ENCODE measurements around the gene RANBP3L. TPM values are rescaled to one million over a fixed set of nuclear protein-coding genes. Genes with fewer than 3 reads are reported as not detected.

RANBP3L gene
- total and polyA plus RNA-seq, 5 donors from 2014 or later, result not detected

DNA sequence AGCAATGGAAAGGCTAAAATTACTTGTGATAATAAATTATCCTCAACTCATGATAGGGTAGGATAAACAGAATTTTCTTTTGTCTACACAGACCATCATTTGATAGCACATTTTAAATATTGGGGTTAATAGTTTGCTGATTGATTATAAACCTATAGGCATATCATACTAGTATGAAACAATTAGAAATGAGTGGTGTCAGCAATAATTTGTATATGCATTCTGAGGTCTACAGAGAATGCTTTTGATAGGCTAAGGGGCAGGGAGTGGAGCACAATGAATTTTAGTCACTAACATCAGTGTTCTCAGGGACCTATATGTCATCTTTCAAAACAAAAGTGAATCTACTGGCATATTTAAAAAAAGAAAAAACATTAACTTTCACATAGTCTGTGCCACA is 32.2 kb downstream of the RANBP3L start:
- Mint-ChIP-seq H3K4me3 (no peak overlapping the region), H3K27me3 (peaks cover 24% of the 10 kb centered on the region), H3K27ac (no peak overlapping the region), H3K36me3 (no peaks in the 10 kb centered on the region), H3K4me1 (no peaks in the 10 kb centered on the region), H3K9me3 (peaks cover 0 to 1% (median 0%) of the 10 kb centered on the region in 7 donors)
- H3K36me3 ChIP-seq (ENCODE audit: control insufficient read depth, insufficient read depth, low read length), result no peaks in the 10 kb centered on the region
- DNase-seq (no peak), ATAC-seq (ENCODE audit: low read depth in 2 of 2) (no peak)
- H3K27me3 ChIP-seq (ENCODE audit: control insufficient read depth, insufficient read depth, low read length), result peaks cover 13% of the 10 kb centered on the region
- H3K4me1 ChIP-seq (ENCODE audit: control insufficient read depth, insufficient read depth, low read length, poor library complexity, severe bottlenecking), result no peaks in the 10 kb centered on the region
- no peak overlapping the region for H3K27ac ChIP-seq (ENCODE audit: insufficient read depth, low read length, poor library complexity, severe bottlenecking)
- H3K9me3 ChIP-seq (ENCODE audit: control insufficient read depth in 2 of 2, low read length in 2 of 2), result no peaks in the 10 kb centered on the region
- no peak overlapping the region for H3K4me3 ChIP-seq (ENCODE audit: low read depth, low read length)

DNA sequence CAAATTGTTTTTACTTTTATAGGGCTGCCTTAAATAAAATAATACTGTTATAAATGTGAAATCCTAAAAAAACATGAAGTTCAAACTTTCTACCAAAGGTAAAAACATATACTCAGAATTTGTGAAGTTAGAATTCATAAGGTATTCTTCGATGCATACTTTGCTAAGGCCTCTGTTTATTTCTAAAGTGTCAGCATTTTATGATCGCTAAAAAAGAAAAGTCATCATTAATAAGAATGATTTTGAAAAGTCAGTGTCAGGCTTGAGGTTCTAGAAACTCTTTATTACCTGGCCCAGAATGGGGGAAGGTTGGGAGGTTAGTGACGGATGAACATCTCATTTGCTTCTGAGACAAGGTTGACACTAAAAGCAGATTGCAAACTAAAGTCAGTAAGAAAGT is 33.8 kb downstream of the RANBP3L start:
- H3K9me3 Mint-ChIP-seq, result no peaks in the 10 kb centered on the region
- no peaks in the 10 kb centered on the region for H3K4me1 Mint-ChIP-seq
- Histone ChIP-seq H3K4me1 (ENCODE audit: control insufficient read depth, insufficient read depth, low read length, poor library complexity, severe bottlenecking) (no peaks in the 10 kb centered on the region), H3K36me3 (ENCODE audit: control insufficient read depth, insufficient read depth, low read length) (no peaks in the 10 kb centered on the region), H3K27me3 (ENCODE audit: control insufficient read depth, insufficient read depth, low read length) (peaks cover 8% of the 10 kb centered on the region), H3K27ac (ENCODE audit: insufficient read depth, low read length, poor library complexity, severe bottlenecking) (no peak overlapping the region), H3K4me3 (ENCODE audit: low read depth, low read length) (no peak overlapping the region), H3K9me3 (ENCODE audit: control insufficient read depth in 2 of 2, low read length in 2 of 2) (no peaks in the 10 kb centered on the region)
- H3K27me3 Mint-ChIP-seq, result peaks cover 14% of the 10 kb centered on the region
- H3K27ac Mint-ChIP-seq, result no peak overlapping the region
- H3K36me3 Mint-ChIP-seq, result no peaks in the 10 kb centered on the region
- no peak overlapping the region for H3K4me3 Mint-ChIP-seq
- ATAC-seq (ENCODE audit: low read depth in 2 of 2) (no peak), DNase-seq (no peak)

DNA sequence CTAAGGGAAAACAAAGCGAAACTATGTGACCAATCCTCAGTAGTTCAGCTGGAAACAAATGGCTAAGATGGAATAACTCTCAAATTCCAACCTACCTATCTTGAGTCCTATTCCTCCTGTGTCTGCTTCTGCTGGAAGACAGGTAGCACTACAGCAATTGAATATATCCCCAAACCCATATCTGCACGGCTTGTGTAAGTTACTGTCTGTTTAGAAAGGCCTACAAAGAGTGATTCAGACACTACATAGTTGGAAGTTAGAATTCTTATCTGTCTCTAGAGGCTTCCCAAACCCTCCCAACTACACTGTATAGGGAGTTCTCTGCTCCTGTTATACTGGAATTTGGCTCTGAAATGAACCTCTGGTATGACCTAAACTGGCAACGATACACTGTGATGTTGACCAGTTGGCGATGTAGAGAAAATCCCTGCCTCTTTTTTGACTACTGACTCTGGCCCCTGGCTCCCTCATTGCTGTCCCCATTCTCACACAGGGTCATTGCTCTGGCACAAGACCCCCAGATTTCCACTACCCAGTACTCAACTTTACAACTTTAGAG is 37.4 kb downstream of the RANBP3L start:
- no peaks in the 10 kb centered on the region for H3K27me3 Mint-ChIP-seq
- no peak overlapping the region for H3K4me3 Mint-ChIP-seq

DNA sequence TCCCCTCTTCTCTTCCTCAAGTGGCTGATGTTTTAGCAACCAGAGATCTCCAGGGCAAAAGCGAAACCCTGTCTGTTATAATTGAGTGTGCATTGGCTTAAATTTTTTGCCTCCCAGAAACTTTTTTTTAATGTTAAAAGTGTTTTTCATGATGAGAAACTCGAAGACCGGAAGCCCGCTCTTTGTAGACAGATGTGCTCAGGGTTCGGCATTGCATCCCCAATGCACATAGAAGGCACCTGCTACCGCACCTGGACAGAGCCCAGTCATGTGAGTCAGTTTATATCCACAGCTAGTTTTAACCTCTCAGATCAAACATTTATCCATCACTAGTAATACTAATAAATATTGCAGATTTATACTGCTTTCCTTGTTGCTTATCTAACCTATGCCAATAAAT is 40.5 kb downstream of the RANBP3L start:
- no peak overlapping the region for H3K27ac ChIP-seq (ENCODE audit: insufficient read depth, low read length, poor library complexity, severe bottlenecking)
- H3K27ac Mint-ChIP-seq, result no peak overlapping the region
- ATAC-seq (ENCODE audit: low read depth in 2 of 2), result no peak
- peaks cover 4% of the 10 kb centered on the region for H3K27me3 ChIP-seq (ENCODE audit: control insufficient read depth, insufficient read depth, low read length)
- H3K4me3 ChIP-seq (ENCODE audit: low read depth, low read length), result no peak overlapping the region
- H3K4me1 ChIP-seq (ENCODE audit: control insufficient read depth, insufficient read depth, low read length, poor library complexity, severe bottlenecking), result no peaks in the 10 kb centered on the region
- no peak overlapping the region for H3K4me3 Mint-ChIP-seq
- peaks cover 0 to 1% (median 0%) of the 10 kb centered on the region in 7 donors for H3K9me3 Mint-ChIP-seq
- H3K36me3 Mint-ChIP-seq, result no peaks in the 10 kb centered on the region
- no peak for DNase-seq
- peaks cover 11% of the 10 kb centered on the region for H3K27me3 Mint-ChIP-seq
- no peaks in the 10 kb centered on the region for H3K36me3 ChIP-seq (ENCODE audit: control insufficient read depth, insufficient read depth, low read length)
- H3K4me1 Mint-ChIP-seq, result no peaks in the 10 kb centered on the region
- no peaks in the 10 kb centered on the region for H3K9me3 ChIP-seq (ENCODE audit: control insufficient read depth in 2 of 2, low read length in 2 of 2)

More for the DNA sequence above, 37.4 kb downstream of the RANBP3L start:
- H3K36me3 Mint-ChIP-seq, result no peaks in the 10 kb centered on the region
- H3K9me3 ChIP-seq (ENCODE audit: control insufficient read depth in 2 of 2, low read length in 2 of 2), result no peaks in the 10 kb centered on the region
- no peak overlapping the region for H3K4me3 ChIP-seq (ENCODE audit: low read depth, low read length)
- peaks cover 6% of the 10 kb centered on the region for H3K27me3 ChIP-seq (ENCODE audit: control insufficient read depth, insufficient read depth, low read length)
- H3K4me1 ChIP-seq (ENCODE audit: control insufficient read depth, insufficient read depth, low read length, poor library complexity, severe bottlenecking), result no peaks in the 10 kb centered on the region
- H3K9me3 Mint-ChIP-seq, result peaks cover 0 to 1% (median 0%) of the 10 kb centered on the region in 7 donors
- no peak overlapping the region for H3K27ac ChIP-seq (ENCODE audit: insufficient read depth, low read length, poor library complexity, severe bottlenecking)
- H3K4me1 Mint-ChIP-seq, result no peaks in the 10 kb centered on the region
- ATAC-seq (ENCODE audit: low read depth in 2 of 2) (no peak), DNase-seq (no peak)
- H3K36me3 ChIP-seq (ENCODE audit: control insufficient read depth, insufficient read depth, low read length), result no peaks in the 10 kb centered on the region
- no peak overlapping the region for H3K27ac Mint-ChIP-seq

DNA sequence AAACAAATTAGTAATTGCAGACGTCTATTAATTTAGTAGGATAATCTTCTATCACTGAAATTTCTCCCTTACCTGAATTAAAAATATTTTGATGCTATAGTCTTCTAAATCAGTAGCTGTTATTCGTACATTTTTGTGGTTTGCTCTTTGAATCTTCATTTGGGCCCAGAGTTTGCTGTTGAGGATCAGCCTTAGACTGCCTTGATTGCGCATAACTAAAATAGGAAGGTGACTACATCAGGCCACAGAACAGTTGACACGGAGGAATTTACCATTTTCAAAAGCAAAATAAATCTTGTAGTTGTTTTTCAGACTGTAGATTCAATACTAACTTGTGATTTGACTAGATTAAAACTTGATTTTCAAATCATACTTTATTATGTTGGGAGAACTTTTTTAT is 48.1 kb downstream of the RANBP3L start:
- no peak for ATAC-seq (ENCODE audit: low read depth in 2 of 2)
- H3K27me3 Mint-ChIP-seq, result peaks cover 63% of the 10 kb centered on the region
- no peak overlapping the region for H3K4me3 Mint-ChIP-seq
- Histone ChIP-seq H3K9me3 (ENCODE audit: control insufficient read depth in 2 of 2, low read length in 2 of 2) (no peaks in the 10 kb centered on the region), H3K4me3 (ENCODE audit: low read depth, low read length) (no peak overlapping the region), H3K36me3 (ENCODE audit: control insufficient read depth, insufficient read depth, low read length) (no peaks in the 10 kb centered on the region), H3K4me1 (ENCODE audit: control insufficient read depth, insufficient read depth, low read length, poor library complexity, severe bottlenecking) (no peaks in the 10 kb centered on the region), H3K27ac (ENCODE audit: insufficient read depth, low read length, poor library complexity, severe bottlenecking) (no peak overlapping the region), H3K27me3 (ENCODE audit: control insufficient read depth, insufficient read depth, low read length) (peaks cover 20% of the 10 kb centered on the region)
- no peak for DNase-seq
- H3K4me1 Mint-ChIP-seq, result no peaks in the 10 kb centered on the region
- no peak overlapping the region for H3K27ac Mint-ChIP-seq
- peaks cover 0 to 1% (median 0%) of the 10 kb centered on the region in 7 donors for H3K9me3 Mint-ChIP-seq
- H3K36me3 Mint-ChIP-seq, result no peaks in the 10 kb centered on the region

DNA sequence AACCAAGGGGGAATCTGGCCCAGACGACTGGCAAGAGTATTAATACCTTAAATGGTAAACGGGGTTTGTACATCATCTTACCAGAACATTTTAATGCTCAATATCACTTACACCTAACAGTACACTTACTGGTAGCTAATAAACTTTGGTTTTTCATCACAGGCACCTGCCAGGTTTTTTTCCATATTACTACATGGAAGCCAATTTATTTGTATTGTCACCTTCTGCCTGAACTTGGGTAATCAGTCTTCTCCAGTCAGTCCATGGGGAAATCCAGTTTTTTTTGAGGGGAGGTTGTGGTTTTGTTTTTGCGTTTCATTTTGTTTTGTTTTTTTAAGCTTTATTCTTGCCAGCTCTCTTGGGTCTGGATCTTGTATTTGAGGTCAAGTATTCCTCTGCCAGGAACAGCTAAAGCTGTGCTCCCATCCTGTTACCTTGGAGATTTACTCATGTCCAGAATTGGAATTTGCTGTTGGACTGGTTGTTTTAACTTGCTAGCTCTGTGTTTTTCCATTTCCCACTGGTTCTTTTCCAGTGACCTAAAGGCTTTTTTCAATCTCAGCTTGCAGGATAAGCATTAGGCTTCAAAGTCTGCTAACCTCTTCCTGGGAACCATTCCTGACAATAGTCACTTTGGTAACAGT is 48.9 kb downstream of the RANBP3L start:
- no peaks in the 10 kb centered on the region for H3K4me1 Mint-ChIP-seq
- no peak overlapping the region for H3K4me3 Mint-ChIP-seq
- Histone ChIP-seq H3K9me3 (ENCODE audit: control insufficient read depth in 2 of 2, low read length in 2 of 2) (no peaks in the 10 kb centered on the region), H3K4me1 (ENCODE audit: control insufficient read depth, insufficient read depth, low read length, poor library complexity, severe bottlenecking) (no peaks in the 10 kb centered on the region), H3K27ac (ENCODE audit: insufficient read depth, low read length, poor library complexity, severe bottlenecking) (no peak overlapping the region), H3K36me3 (ENCODE audit: control insufficient read depth, insufficient read depth, low read length) (no peaks in the 10 kb centered on the region), H3K4me3 (ENCODE audit: low read depth, low read length) (no peak overlapping the region), H3K27me3 (ENCODE audit: control insufficient read depth, insufficient read depth, low read length) (peaks cover 20% of the 10 kb centered on the region)
- H3K36me3 Mint-ChIP-seq, result no peaks in the 10 kb centered on the region
- no peak overlapping the region for H3K27ac Mint-ChIP-seq
- ATAC-seq (ENCODE audit: low read depth in 2 of 2), result no peak
- peaks cover 0 to 1% (median 0%) of the 10 kb centered on the region in 7 donors for H3K9me3 Mint-ChIP-seq
- no peak for DNase-seq
- H3K27me3 Mint-ChIP-seq, result peaks cover 59% of the 10 kb centered on the region

DNA sequence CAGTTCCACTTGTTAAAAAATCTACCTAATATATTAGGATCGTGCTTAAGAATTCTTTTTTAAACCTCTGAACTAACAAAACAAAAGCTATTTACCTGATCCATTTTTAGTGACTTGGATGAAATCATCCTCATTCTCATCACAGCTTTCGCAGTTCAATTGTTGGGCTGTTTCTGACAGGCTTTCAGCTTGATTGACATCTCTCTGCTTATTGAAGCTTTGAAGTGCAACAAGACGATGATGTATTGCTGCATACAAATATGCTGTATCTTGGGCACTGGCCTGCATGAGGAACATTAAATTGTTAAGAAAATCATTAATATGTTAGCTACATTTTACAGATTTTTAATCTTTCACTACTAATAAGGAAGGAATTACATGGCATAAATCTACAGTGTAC is 50.5 kb downstream of the RANBP3L start:
- DNase-seq (no peak), ATAC-seq (ENCODE audit: low read depth in 2 of 2) (no peak)
- Mint-ChIP-seq H3K36me3 (no peaks in the 10 kb centered on the region), H3K27me3 (peaks cover 68% of the 10 kb centered on the region), H3K27ac (no peak overlapping the region), H3K4me3 (no peak overlapping the region), H3K4me1 (no peaks in the 10 kb centered on the region), H3K9me3 (peaks cover 0 to 1% (median 0%) of the 10 kb centered on the region in 7 donors)
- H3K27me3 ChIP-seq (ENCODE audit: control insufficient read depth, insufficient read depth, low read length), result peaks cover 18% of the 10 kb centered on the region
- H3K36me3 ChIP-seq (ENCODE audit: control insufficient read depth, insufficient read depth, low read length), result no peaks in the 10 kb centered on the region
- H3K9me3 ChIP-seq (ENCODE audit: control insufficient read depth in 2 of 2, low read length in 2 of 2), result no peaks in the 10 kb centered on the region
- H3K4me1 ChIP-seq (ENCODE audit: control insufficient read depth, insufficient read depth, low read length, poor library complexity, severe bottlenecking), result no peaks in the 10 kb centered on the region
- no peak overlapping the region for H3K4me3 ChIP-seq (ENCODE audit: low read depth, low read length)
- H3K27ac ChIP-seq (ENCODE audit: insufficient read depth, low read length, poor library complexity, severe bottlenecking), result no peak overlapping the region

DNA sequence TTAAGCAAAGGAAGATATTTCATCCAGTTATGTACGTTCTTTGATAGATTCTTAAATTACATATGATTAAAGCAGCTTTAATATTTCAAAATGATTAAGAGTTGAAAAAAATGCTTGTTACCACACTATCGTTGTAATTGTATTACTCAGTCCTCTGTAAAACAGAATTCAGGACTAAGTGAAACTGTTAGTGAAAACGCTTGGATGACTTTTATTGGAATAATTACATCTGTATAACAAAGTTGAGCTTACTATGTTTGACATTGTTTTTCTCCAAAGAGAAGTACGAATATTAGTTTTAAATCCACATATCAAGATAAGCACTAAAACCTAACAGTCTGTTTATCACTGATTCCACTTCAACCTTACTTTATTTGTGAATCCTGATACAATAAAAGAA is 51.3 kb downstream of the RANBP3L start:
- Mint-ChIP-seq H3K36me3 (no peaks in the 10 kb centered on the region), H3K27ac (no peak overlapping the region), H3K27me3 (peaks cover 61% of the 10 kb centered on the region), H3K9me3 (peaks cover 0 to 1% (median 0%) of the 10 kb centered on the region in 7 donors), H3K4me1 (no peaks in the 10 kb centered on the region), H3K4me3 (no peak overlapping the region)
- Histone ChIP-seq H3K36me3 (ENCODE audit: control insufficient read depth, insufficient read depth, low read length) (no peaks in the 10 kb centered on the region), H3K9me3 (ENCODE audit: control insufficient read depth in 2 of 2, low read length in 2 of 2) (no peaks in the 10 kb centered on the region), H3K4me1 (ENCODE audit: control insufficient read depth, insufficient read depth, low read length, poor library complexity, severe bottlenecking) (no peaks in the 10 kb centered on the region), H3K27me3 (ENCODE audit: control insufficient read depth, insufficient read depth, low read length) (peaks cover 18% of the 10 kb centered on the region), H3K27ac (ENCODE audit: insufficient read depth, low read length, poor library complexity, severe bottlenecking) (no peak overlapping the region), H3K4me3 (ENCODE audit: low read depth, low read length) (no peak overlapping the region)
- DNase-seq (no peak), ATAC-seq (ENCODE audit: low read depth in 2 of 2) (no peak)

Measured in CD4-positive, CD25-positive, alpha-beta regulatory T cell (primary cell).